ENCODE data around the gene CD274.

The CD274 gene

GRCh38 chr9:5515261-5515650 is 64.9 kb downstream of the CD274 start:
- Mint-ChIP-seq H3K9me3 (no peaks in the 10 kb centered on the region), H3K27me3 (no peaks in the 10 kb centered on the region), H3K4me3 (no peak overlapping the region), H3K27ac (ENCODE audit: low read depth) (no peak overlapping the region), H3K36me3 (ENCODE audit: insufficient read depth) (peaks cover 1% of the 10 kb centered on the region), H3K4me1 (peaks cover 32% of the 10 kb centered on the region)
- DNase-seq (ENCODE audit: low spot score in 2 of 2) (no peak), ATAC-seq (replicated peaks; ENCODE audit: extremely low read depth, poor library complexity, severe bottlenecking) (no peak)

DNA sequence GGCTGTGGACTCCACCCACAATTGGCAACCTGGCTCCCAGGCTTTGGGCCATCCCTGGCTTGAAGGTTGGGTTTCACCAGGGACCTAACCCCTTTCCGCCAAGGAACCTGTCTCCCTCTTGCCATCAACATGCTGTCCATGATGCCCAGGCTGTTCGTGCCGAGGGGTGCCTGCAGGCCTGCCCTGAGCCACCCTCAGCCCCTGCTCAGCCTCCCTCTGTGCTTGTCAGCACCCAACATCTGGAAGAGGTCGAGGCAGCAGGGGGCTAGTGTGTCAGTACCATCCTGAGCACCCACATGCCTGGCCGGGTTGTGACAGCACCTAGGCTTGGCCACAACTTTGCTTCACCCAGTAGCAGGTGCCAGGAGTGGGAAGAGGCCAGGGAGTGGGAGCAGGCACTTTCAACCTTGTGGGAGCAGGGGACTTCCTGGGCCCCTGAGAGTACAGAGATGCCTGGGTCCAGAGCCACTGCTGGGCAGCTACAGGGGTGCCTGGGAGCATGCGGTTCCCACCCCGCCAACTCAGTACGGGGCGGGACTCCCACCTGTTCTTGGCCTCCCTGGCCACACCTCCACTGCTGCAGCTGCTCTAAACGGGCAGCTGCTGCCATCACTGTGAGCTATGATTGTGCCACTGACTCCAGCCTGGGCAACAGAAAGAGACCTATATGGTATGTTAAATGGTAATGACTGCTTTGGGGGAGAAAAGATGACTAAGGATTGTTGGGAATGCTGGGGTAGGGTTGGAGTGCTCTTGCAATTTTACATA is 66.3 kb downstream of the CD274 start:
- DNase-seq (ENCODE audit: low spot score in 2 of 2) = no peak
- Mint-ChIP-seq H3K27me3 (no peaks in the 10 kb centered on the region), H3K9me3 (no peaks in the 10 kb centered on the region), H3K36me3 (ENCODE audit: insufficient read depth) (peaks cover 1% of the 10 kb centered on the region), H3K4me3 (no peak overlapping the region), H3K4me1 (peaks cover 18% of the 10 kb centered on the region), H3K27ac (ENCODE audit: low read depth) (no peak overlapping the region)
- no peak for ATAC-seq (replicated peaks; ENCODE audit: extremely low read depth, poor library complexity, severe bottlenecking)

GRCh38 chr9:5518171-5518936 is 68.0 kb downstream of the CD274 start:
- H3K27ac Mint-ChIP-seq (ENCODE audit: low read depth) = no peak overlapping the region
- no peak overlapping the region for H3K4me3 Mint-ChIP-seq
- DNase-seq (ENCODE audit: low spot score in 2 of 2) (no peak), ATAC-seq (replicated peaks; ENCODE audit: extremely low read depth, poor library complexity, severe bottlenecking) (no peak)
- peaks cover 5% of the 10 kb centered on the region for H3K4me1 Mint-ChIP-seq
- no peaks in the 10 kb centered on the region for H3K36me3 Mint-ChIP-seq (ENCODE audit: insufficient read depth)
- no peaks in the 10 kb centered on the region for H3K27me3 Mint-ChIP-seq
- no peaks in the 10 kb centered on the region for H3K9me3 Mint-ChIP-seq

DNA sequence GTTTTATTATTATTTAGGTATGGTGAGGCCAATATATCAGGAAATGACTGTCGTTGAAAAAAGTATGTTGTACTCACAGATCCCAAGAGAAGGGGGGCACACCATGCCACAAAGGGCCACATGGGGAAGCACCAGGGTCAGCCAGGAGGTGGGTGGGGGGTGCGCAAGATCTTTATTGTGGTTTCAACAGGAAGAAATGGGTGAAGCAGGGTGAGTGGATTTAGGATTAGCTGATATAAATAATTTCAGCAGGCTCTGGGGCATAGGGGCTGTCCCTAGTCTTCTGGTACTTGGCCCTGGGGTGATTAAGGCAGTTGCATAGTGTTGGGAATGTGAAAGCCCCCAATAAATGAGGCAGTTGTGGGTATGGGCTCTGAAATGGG is 68.6 kb downstream of the CD274 start:
- ATAC-seq (replicated peaks; ENCODE audit: extremely low read depth, poor library complexity, severe bottlenecking) (no peak), DNase-seq (ENCODE audit: low spot score in 2 of 2) (no peak)
- Mint-ChIP-seq H3K4me3 (no peak overlapping the region), H3K27me3 (no peaks in the 10 kb centered on the region), H3K9me3 (no peaks in the 10 kb centered on the region), H3K27ac (ENCODE audit: low read depth) (no peak overlapping the region), H3K4me1 (peaks cover 5% of the 10 kb centered on the region), H3K36me3 (ENCODE audit: insufficient read depth) (no peaks in the 10 kb centered on the region)

Measured in central memory CD8-positive, alpha-beta T cell (primary cell).